CD4-positive, alpha-beta T cell treated with Interleukin-4 for 1 hour (primary cell): ENCODE data around the gene DISP2.

Experiments
- DNase-seq, 2 donors: peaks; one replicate each; pipeline ENCODE4 v3.0.0-alpha.2; 2020 to 2022

The DISP2 gene

GRCh38 chr15:40327457-40327856 is 30.6 kb upstream of the DISP2 start:
- DNase-seq, result no peak

- DNase-seq, result no peak
These were observed 29.8 kb upstream of the DISP2 start for GRCh38 chr15:40328176-40328575.

GRCh38 chr15:40328751-40329150 is 29.3 kb upstream of the DISP2 start:
- no peak for DNase-seq

GRCh38 chr15:40329804-40330203 is 28.2 kb upstream of the DISP2 start:
- no peak for DNase-seq

- no peak for DNase-seq
These were observed 27.6 kb upstream of the DISP2 start for GRCh38 chr15:40330368-40330836.

- DNase-seq, result no peak
These were observed 27.0 kb upstream of the DISP2 start for GRCh38 chr15:40331026-40331425.

GRCh38 chr15:40331637-40332036 is 26.4 kb upstream of the DISP2 start:
- DNase-seq, result no peak

- no peak for DNase-seq
These were observed 25.8 kb upstream of the DISP2 start for GRCh38 chr15:40332113-40332781.

- DNase-seq, result peak; percentile 65 to 88
These were observed 24.0 kb upstream of the DISP2 start for GRCh38 chr15:40333922-40334492.

- DNase-seq, result no peak
These were observed 23.5 kb upstream of the DISP2 start for GRCh38 chr15:40334541-40334940.

- DNase-seq, result peak in 1 of 2 donors; percentile 46
These were observed 22.9 kb upstream of the DISP2 start for GRCh38 chr15:40334941-40335795.

- no peak for DNase-seq
These were observed 21.9 kb upstream of the DISP2 start for GRCh38 chr15:40335938-40336743.

GRCh38 chr15:40336744-40337122 is 21.3 kb upstream of the DISP2 start:
- DNase-seq, result peak; percentile 21 to 53

- DNase-seq, result no peak
These were observed 20.4 kb upstream of the DISP2 start for GRCh38 chr15:40337597-40337996.

GRCh38 chr15:40338041-40338657 is 19.9 kb upstream of the DISP2 start:
- peak; percentile 79 to 84 for DNase-seq

GRCh38 chr15:40338921-40339620 is 18.9 kb upstream of the DISP2 start:
- no peak for DNase-seq

GRCh38 chr15:40339621-40339945 is 18.4 kb upstream of the DISP2 start:
- DNase-seq, result no peak

GRCh38 chr15:40340038-40340739 is 17.8 kb upstream of the DISP2 start:
- DNase-seq, result no peak

- DNase-seq, result peak in 1 of 2 donors; percentile 27
These were observed 17.1 kb upstream of the DISP2 start, which contains the start of gene CCDC9B for GRCh38 chr15:40340740-40341400. Gene CCDC9B, minus strand, starts transcription at chr15:40340939. Its CDS starts 120 bp downstream, at chr15:40340819.
